ENCODE results near the gene DQX1.
A peak's percentile ranks its signal among the peaks of the same experiment; 100 is the strongest.

Gene DQX1

GRCh38 chr2:74553892-74554819, 28.1 kb upstream of the DQX1 start, which contains the start of the genes DOK1 and LOXL3:
TSS of gene DOK1 (plus strand) at chr2:74554720. CDS start at chr2:74554755, 35 bp downstream.
TSS of gene LOXL3 (minus strand) at chr2:74553942. CDS start at chr2:74552634, 1,308 bp downstream.
- DNase-seq, result peak; percentile 18

DNA sequence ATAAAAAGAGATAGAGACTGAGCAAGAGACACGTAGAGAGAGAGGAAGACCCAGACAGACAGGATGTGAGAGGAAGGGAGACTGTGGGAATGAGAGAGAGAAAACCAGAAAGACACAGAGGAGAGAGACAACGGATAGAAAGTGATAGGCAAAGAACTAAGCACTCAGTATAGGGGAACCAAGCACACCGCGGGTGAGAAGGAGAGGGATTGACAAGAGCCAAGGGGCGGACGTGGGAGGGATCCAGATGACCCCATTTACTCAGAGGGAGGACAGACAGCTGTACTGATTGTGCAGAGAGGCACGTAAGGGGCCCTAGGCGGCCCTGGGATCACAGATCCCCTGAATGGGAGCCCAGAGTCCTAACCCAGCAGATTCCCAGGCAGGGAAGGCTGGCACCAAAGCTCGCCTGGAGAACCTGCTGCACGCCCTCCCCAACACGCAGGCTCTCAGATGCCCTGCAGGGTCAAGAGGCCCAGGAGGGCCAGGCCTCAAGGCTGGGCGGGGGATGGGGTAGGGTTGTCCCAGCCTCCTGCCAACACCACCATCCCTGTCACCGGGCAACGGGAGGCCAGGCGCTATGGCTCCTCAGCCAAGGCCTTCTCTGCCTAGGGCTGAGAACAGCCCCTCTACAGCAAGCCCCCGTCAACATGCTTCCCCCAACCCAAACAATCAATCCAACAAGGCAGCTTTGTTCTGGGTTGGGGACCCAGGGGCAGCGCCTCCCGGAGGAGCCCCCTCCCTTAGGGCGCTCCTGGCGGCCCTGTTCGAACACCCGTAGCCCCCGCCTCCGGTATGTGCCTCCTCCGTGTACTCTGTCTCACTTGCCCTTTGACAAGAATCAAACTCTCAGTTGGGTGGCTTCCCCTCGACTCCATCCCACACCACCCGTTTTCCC, 27.1 kb upstream of the DQX1 start:
- no peak for DNase-seq

DNA sequence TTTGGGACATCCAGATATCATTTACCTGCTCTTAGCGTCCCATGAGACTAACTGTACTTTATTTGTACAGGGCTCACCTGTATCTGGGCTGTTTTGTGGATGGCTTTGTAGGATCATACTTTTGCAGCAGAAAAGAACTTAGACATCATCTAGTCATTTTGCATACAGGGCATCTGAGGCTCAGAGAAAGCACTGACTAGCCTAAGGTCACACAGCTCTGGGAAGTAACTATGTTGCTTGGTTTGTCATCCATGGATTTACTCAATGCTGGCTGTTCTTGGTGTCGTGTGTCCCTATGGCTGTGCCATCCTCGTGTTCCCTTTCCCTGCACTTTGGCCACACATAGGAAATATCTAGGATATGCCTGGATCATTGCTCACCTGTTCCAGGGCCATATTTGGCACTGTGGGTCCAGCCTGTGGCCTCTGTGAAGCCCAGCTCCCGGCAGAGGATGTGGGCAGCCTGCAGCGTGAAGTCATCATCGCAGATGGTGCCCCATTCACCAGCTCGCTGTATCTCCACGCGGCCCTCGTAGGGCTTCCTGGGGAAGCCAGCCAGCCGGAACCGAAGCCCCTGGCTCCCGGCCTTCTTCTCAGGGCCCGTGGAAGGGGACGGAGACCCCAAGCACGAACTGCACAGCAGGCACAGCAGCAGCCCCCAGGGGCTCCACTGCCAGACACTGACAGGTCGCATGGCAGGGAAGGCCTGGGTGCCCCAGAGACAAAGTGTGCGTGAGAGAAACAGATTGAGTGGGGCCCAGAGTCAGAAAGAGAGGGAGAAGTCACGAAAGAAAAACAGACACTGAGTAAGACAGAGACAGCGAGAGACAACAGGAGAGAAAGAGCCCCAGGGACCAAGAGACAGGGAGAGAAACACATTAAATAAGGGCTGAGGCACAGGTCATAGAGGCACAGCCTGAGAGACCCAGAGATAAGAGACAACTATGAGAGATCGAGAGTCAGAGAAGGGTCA, 26.2 kb upstream of the DQX1 start:
- no peak for DNase-seq

DNA sequence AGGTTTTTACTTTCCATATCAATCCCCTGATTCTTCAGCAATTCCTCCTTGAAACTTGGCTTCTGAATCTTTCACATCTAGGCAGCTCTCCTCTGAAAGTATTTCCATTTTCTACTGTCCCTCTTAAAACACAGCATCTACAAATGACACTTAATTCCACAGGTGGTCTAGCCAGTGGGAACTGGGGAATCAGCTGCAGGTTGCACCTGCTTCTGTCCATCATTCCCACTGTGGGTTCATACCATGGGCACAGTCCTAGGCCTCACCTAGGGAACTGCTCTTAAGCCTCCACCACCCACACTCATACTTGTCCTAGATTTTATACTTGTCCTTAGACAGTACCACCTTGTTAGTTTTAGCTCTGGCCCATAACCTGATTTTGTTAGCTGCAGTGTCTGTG, 25.5 kb upstream of the DQX1 start:
- DNase-seq, result no peak

GRCh38 chr2:74550231-74550630, 24.2 kb upstream of the DQX1 start:
- no peak for DNase-seq

- DNase-seq, result peak; percentile 30
Observed at GRCh38 chr2:74548900-74549826, 23.1 kb upstream of the DQX1 start.

DNA sequence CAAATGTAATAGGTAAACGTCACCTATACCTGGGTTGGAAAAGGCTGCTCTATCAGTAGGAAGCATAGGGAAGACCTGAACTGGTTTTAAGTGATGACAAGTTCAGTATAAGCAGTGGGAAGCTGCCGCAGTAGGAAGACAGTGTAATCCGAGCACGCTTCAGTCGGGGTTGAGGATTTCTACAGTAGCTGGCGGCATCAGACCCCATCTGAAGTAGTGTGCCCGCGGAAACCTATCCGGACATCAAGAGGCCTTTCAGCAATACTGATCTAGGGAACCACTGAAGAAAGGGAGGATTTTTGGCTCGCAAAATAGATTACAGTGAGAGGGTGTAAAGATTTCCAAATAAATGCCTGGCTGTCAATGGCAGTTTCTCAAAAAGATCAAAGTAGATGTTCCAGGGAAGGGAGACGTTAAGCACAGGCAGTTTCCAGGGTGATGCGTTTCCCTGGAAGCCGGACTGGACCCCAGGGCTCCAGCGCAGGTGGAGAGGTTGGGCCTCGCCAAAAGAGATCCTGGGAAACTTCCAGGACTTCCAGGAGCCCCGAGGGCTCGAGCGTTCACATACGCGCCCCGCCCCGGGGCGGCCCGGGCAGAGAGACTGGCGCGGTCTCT, 22.4 kb upstream of the DQX1 start:
- peak; percentile 55 for DNase-seq

DNA sequence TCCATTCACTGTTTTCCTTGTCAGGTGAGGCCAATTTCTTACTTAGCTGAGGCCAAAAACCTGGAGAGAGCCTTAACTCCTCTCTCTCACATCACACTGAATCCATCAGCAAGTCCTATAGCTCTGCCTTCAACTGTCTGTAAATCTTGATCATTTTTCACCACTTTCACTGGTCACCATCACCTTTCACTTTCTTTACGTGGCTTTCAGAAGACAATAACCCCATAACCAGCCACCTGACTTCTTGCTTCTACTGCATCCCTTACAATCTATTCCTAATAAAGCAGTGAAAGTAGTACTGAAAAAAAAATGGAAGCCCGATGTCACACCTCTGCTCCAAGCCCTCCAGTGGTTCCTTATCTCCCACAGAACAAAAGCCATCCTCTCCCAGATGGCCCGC, 20.0 kb upstream of the DQX1 start:
- DNase-seq, result no peak

DNA sequence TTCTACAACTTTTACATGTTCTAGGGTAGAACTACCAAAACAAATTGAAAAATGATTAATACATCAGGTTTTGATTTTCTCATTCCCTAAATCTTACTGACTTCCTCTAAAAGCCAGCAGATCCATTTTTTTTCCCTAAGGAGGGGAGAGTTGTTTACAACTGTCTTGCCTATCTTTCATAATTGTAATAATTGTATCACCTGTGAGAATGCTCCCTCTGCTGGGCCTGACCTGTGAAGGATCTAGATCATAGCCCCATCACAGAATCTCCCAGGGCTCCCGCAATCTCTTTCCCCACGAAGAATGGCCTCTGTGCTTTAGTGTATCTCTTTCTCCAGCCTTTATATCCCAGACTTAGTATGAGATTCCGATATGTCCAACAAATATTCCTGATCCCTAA, 18.6 kb upstream of the DQX1 start:
- DNase-seq, result no peak

- no peak for DNase-seq
Observed at GRCh38 chr2:74542978-74543377, 16.9 kb upstream of the DQX1 start.

DNA sequence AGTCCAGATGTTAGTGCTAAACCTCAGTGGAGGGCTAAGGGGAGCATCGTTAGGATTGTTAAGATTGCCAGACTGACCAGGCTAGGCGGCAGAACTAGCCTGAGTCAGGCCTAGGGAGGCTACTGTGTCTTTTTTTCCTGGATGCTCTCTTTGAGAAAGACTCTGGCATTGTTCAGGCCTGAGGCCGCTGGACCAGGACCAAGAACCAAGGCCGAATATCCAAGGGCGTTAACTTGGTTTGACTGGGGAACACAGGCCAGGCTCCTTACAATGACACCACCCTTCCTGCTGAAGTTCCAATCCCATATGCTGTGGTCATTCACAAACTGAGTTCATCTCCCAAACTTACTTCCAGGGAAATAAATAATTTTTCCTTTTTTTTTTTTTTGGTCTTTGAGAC, 14.3 kb upstream of the DQX1 start:
- DNase-seq, result no peak

- DNase-seq, result no peak
Observed at GRCh38 chr2:74538881-74539339, 12.9 kb upstream of the DQX1 start.

DNA sequence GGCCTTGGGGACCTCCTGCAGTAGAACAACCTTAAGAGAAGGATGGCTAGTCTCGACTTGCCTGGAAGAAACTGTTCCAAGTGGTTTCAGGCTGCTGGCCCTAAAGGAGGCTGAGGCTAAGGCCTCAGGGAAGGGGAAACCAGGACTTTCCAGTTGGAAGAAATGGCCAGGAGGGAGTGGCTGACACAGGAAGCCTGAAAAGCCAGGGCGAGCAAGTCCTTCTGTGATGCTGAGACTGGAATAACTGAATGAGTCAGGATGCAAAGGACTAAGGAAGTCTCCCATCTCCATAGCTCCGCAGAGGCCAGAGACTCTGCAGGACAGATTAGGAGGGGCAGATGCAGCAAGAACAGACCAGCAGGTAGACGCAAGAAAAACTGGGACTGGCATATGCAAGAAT, 11.1 kb upstream of the DQX1 start:
- DNase-seq, result no peak

DNA sequence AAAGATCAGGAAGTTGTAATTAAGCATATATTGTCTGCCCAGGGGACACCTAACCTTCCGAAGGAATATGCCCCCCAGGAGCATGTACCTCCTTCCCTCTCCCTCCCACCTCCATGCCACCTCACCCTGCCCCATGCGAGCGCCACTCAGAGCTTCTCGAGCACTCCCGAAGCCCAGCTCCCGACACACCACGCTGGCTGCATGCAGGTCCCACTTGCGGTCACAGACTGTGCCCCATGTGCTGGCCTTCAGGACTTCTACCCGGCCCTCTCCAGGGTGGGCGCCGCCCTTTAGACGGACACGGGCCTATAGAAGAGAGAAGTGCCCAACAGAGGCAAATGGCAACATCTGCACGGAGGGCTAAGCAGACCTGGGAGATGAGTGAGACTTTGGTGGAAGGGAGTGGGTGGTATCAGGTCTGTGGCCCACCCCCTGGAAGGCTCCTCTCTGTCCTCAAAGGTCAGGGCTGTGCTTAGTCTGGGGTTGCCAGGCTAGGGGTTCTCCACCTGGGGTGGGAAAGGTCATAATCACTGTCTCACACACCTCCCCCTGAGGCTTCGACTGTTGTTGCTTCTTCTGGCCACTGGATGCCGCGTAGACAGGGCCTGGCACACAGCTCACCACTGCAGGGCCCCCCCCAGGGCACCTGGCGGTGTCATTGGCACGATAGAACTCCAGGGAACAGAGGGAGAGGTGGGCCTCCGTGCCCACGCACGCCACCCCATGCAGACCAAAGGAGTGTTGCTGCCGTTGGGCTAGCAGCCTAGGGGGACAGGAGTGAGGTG, 10.3 kb upstream of the DQX1 start:
- no peak for DNase-seq

DNA sequence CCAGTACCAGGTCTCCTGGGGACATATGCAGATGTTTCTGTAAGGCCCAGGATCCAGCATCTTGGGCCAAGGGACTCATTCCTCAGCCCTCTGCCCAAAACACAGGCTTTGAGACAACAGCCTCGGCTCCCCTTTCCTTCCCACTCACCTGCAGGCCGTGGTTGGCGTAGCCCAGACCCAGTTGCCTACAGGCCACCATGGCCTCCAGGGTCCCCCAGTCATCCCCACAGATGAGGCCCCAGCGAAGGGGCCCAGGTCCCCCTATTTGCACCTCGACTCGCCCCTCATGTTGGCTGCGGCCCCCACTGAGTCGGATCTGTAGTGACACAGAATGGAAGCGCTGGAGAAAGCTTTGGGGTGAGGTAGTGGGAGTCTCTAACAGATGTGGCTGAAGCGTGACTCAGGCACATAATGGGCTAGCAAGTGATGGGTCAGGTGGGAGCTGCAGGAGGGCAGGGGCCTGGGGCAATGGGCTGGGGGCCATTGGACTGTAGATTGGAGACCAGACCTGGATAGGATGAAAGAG, 9.5 kb upstream of the DQX1 start:
- no peak for DNase-seq

- no peak for DNase-seq
Observed at GRCh38 chr2:74534411-74534810, 8.4 kb upstream of the DQX1 start.

DNA sequence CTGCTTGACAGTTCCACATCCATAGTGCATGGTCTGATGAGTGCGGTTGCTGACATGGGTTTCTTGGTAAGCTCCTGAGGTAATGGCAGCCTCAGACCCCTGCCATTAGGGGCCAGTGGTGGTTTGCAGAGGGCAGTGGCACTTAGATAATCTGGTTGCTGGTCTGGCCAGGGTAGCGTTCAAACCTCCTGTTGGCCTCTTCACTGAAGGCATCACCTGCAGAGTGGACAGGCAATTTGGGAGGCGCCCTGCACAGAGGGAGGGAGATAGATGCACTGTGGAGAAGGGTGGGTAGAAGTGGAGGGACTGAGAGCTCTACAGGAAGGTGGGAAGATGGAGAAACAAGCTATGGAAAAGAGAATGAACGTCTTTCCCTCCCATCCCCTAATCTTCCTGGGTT, 7.4 kb upstream of the DQX1 start:
- no peak for DNase-seq

GRCh38 chr2:74532222-74532621, 6.2 kb upstream of the DQX1 start:
- DNase-seq, result no peak

DNA sequence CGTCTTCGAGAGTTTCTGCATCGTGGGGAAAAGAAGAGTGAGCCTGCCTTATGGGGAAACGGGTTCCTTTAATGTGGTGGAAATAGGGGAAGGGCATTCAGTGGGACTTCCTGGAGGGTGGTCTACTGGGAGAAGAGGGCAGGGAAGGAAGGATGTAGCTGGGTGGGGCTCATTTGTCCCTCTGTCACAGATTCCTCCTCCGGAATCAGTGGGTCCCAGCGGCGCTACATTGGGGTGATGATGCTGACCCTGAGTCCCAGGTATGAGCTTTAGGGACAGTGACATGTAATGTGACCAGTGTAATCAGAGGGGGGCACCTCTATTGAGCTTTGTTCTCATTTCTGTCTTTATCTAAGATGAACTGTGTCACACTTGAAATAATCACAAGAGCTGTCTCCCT, 5.6 kb upstream of the DQX1 start:
- no peak for DNase-seq

All from NCI-H526 treated with DMSO at 0.1 percent for 48 hours (cell line).